Endodermal cell (in vitro differentiated cells): ENCODE measurements around the gene RNASEH1. TPM values are rescaled to one million over a fixed set of nuclear protein-coding genes. Genes with fewer than 3 reads are reported as not detected.

Experiments
- DNase-seq: peaks from one replicate; pipeline ENCODE4 v3.0.0-alpha.2; 2017
- H3K27ac ChIP-seq: 2 replicates; pipeline ENCODE4 v1.5.1; 2013; ENCODE audit warnings: mild to moderate bottlenecking, low read depth, low read length, moderate library complexity
- H3K27me3 ChIP-seq: 2 replicates; pipeline ENCODE4 v1.6.1; 2013; ENCODE audit warnings: mild to moderate bottlenecking, low read length, moderate library complexity; ENCODE audit not compliant: insufficient read depth, control insufficient read depth, poor library complexity, severe bottlenecking
- H3K36me3 ChIP-seq: 2 replicates; pipeline ENCODE4 v1.7.0; 2013; ENCODE audit warnings: mild to moderate bottlenecking, low read length, moderate library complexity; ENCODE audit not compliant: control insufficient read depth, insufficient read depth
- H3K4me1 ChIP-seq: one replicate; pipeline ENCODE4 v1.7.0; 2013; ENCODE audit warnings: low read length; ENCODE audit not compliant: control insufficient read depth, insufficient read depth
- H3K4me3 ChIP-seq: 2 replicates; pipeline ENCODE4 v1.5.1; 2013; ENCODE audit warnings: mild to moderate bottlenecking, low read length, moderate library complexity
- H3K9ac ChIP-seq: 2 replicates; pipeline ENCODE4 v1.6.1; 2013; ENCODE audit warnings: mild to moderate bottlenecking, low read length, moderate library complexity; ENCODE audit not compliant: poor library complexity, severe bottlenecking; ENCODE audit errors: extremely low read depth
- H3K9me3 ChIP-seq: 2 replicates; pipeline ENCODE4 v1.6.1; 2013; ENCODE audit warnings: mild to moderate bottlenecking, low read length, moderate library complexity; ENCODE audit not compliant: control insufficient read depth
- H3K27ac Mint-ChIP-seq: 2 replicates; pipeline ENCODE4 v1.8.0; 2020; ENCODE audit warnings: mixed read lengths
- H3K27me3 Mint-ChIP-seq: 2 replicates; pipeline ENCODE4 v1.8.0; 2021; ENCODE audit warnings: mild to moderate bottlenecking, mixed read lengths; ENCODE audit not compliant: insufficient read depth
- H3K36me3 Mint-ChIP-seq: 2 replicates; pipeline ENCODE4 v1.8.0; 2020; ENCODE audit warnings: low read depth, mixed read lengths
- H3K4me1 Mint-ChIP-seq: 2 replicates; pipeline ENCODE4 v1.8.0; 2020; ENCODE audit warnings: mixed read lengths
- H3K4me3 Mint-ChIP-seq: 2 replicates; pipeline ENCODE4 v1.8.0; 2020; ENCODE audit warnings: mild to moderate bottlenecking, moderate library complexity, mixed read lengths
- H3K9me3 Mint-ChIP-seq: 2 replicates; pipeline ENCODE4 v1.8.0; 2020; ENCODE audit warnings: mild to moderate bottlenecking, mixed read lengths
- CTCF ChIP-seq: fragments of 200-600 bp; sonication (generic); conservative IDR thresholded peaks from 2 replicates; pipeline ENCODE4 v1.5.0; 2021; ENCODE audit warnings: antibody characterized with exemption, mild to moderate bottlenecking
- WGBS, 2 experiments: methylation state at CpG; one replicate each; pipeline versions ENCODE4 v1.1.5 to v1.1.7; 2013; ENCODE audit warnings: missing lambda C conversion rate in 2 of 2, mixed read lengths in 1 of 2; ENCODE audit not compliant: insufficient coverage in 1 of 2, insufficient read length in 1 of 2; 5-methylcytosine and 5-hydroxymethylcytosine counted together
- total RNA-seq, 2 donors: library from RNA; stranded (reverse); fragmentation: NEBNext Ultra II Directional in 1 of 2; extraction: Animal tissue kit (Norgen Biotek cat#: 25700) in 1 of 2; gene quantifications; 2 replicates in 1 of 2; 3 replicates in 1 of 2; pipeline ENCODE4 v1.2.1, GENCODE V29; 2021

The RNASEH1 gene
- total RNA-seq, 2 donors from 2014 or later, result 28.2 to 35.2 TPM

- H3K27ac Mint-ChIP-seq, result no peak overlapping the region
- WGBS, 2 experiments, result 92 to 96% methylated on average over 13 to 16 of the region's 16 CpGs
- DNase-seq, result no peak
- no peak overlapping the region for H3K27ac ChIP-seq
- H3K4me3 Mint-ChIP-seq, result no peak overlapping the region
- H3K4me1 Mint-ChIP-seq, result peaks cover 23% of the 10 kb centered on the region
- peaks cover 10% of the 10 kb centered on the region for H3K36me3 Mint-ChIP-seq
- H3K27me3 Mint-ChIP-seq, result peaks cover 19% of the 10 kb centered on the region
- no peaks in the 10 kb centered on the region for H3K9me3 ChIP-seq
- no peak overlapping the region for H3K9ac ChIP-seq
- peaks cover 9% of the 10 kb centered on the region for H3K4me1 ChIP-seq
- H3K4me3 ChIP-seq, result no peak overlapping the region
- peaks cover 13% of the 10 kb centered on the region for H3K9me3 Mint-ChIP-seq
- no peaks in the 10 kb centered on the region for H3K36me3 ChIP-seq
- H3K27me3 ChIP-seq, result no peaks in the 10 kb centered on the region
- no peak for TF ChIP-seq CTCF
These were observed 38.8 kb upstream of the RNASEH1 start for GRCh38 chr2:3596901-3597417.

- TF ChIP-seq CTCF, result no peak
- H3K4me3 ChIP-seq, result no peak overlapping the region
- peaks cover 10% of the 10 kb centered on the region for H3K36me3 Mint-ChIP-seq
- no peaks in the 10 kb centered on the region for H3K9me3 ChIP-seq
- no peaks in the 10 kb centered on the region for H3K36me3 ChIP-seq
- H3K27me3 ChIP-seq, result no peaks in the 10 kb centered on the region
- H3K4me1 ChIP-seq, result peaks cover 9% of the 10 kb centered on the region
- H3K4me3 Mint-ChIP-seq, result no peak overlapping the region
- no peak overlapping the region for H3K9ac ChIP-seq
- no peak for DNase-seq
- peaks cover 13% of the 10 kb centered on the region for H3K9me3 Mint-ChIP-seq
- peaks cover 13% of the 10 kb centered on the region for H3K27me3 Mint-ChIP-seq
- H3K27ac Mint-ChIP-seq, result no peak overlapping the region
- WGBS, 2 experiments, result 95 to 96% methylated on average over 3 to 6 of the region's 6 CpGs
- peaks cover 23% of the 10 kb centered on the region for H3K4me1 Mint-ChIP-seq
- H3K27ac ChIP-seq, result no peak overlapping the region
These were observed 37.9 kb upstream of the RNASEH1 start for GRCh38 chr2:3595985-3596384.

- H3K27me3 ChIP-seq, result no peaks in the 10 kb centered on the region
- H3K9me3 Mint-ChIP-seq, result peaks cover 13% of the 10 kb centered on the region
- no peak overlapping the region for H3K4me3 ChIP-seq
These were observed 37.3 kb upstream of the RNASEH1 start for GRCh38 chr2:3595404-3595803.

More at GRCh38 chr2:3595404-3595803, 37.3 kb upstream of the RNASEH1 start:
- Histone ChIP-seq H3K36me3 (no peaks in the 10 kb centered on the region), H3K9me3 (no peaks in the 10 kb centered on the region), H3K9ac (no peak overlapping the region), H3K4me1 (peaks cover 9% of the 10 kb centered on the region), H3K27ac (no peak overlapping the region)
- no peak overlapping the region for H3K4me3 Mint-ChIP-seq
- no peak for DNase-seq
- H3K4me1 Mint-ChIP-seq, result peaks cover 23% of the 10 kb centered on the region
- no peak for TF ChIP-seq CTCF
- peaks cover 13% of the 10 kb centered on the region for H3K27me3 Mint-ChIP-seq
- 95 to 98% methylated on average over 7 to 11 of the region's 11 CpGs for WGBS, 2 experiments
- H3K27ac Mint-ChIP-seq, result no peak overlapping the region
- peaks cover 10% of the 10 kb centered on the region for H3K36me3 Mint-ChIP-seq
